ENCODE measurements around the gene FANK1.
"Not testable (repeated sequence)": the region's sequence is repeated elsewhere in the genome, so short reads cannot be mapped to it uniquely, and the experiment has no call there.

Gene FANK1

DNA sequence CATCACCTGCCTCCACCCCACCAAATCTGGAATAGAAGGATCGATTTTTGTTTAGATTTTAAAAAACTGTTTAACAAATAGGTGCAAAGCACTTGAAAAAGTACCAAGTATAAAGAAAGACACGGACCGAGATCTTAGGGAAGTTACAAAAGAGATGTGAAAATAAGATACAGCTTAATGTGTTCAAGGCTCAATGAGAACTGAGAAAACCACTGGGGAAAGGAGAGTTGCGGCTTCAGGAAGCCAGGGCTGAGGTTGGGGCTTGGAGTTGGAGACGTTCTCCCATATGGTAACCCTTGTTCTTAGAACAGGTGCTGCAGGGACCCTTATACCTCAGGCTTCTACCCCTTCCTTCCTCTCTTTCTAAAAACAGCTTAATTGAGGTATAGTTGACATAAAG lies 140.2 kb downstream of the FANK1 start:
- DNase-seq, result no peak

DNA sequence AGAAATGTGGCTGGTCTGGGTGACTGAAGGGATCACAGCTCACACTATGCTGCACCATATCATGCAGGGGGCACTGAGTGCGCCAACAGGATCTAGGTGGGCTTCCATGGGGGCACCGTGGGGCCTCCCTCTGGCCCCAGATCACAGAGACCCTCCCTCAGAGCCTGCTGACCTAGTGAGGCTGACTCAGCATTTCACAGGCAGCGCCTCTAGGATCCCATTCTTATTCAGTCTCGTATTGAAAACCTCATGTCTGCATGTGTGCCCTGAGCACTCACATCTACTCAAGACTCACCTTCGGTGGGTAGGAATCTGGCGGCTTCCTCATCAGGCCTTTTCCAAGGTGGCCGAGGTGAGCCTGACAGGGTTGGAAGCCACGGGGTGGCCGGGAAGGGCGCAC lies 141.6 kb downstream of the FANK1 start:
- DNase-seq, result no peak

DNA sequence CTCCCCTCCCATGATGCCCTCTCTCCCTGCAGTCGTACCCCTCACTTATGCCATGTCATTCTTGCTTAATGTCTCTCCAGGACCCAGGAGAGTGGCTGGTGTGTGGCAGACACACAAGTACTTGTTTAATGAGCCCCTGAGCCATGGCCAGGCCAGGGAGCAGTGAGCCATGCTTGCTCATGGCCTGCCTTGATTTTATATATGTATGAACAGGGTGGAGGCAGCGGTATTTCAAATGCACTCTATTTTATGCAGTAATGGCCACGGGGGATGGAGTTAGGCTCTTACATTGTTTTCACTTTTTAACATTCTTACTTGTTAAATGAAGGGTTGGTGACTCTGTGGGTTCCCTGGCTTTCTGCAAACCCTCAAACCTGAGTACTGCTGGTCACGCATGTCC lies 144.8 kb downstream of the FANK1 start:
- DNase-seq, result no peak

DNA sequence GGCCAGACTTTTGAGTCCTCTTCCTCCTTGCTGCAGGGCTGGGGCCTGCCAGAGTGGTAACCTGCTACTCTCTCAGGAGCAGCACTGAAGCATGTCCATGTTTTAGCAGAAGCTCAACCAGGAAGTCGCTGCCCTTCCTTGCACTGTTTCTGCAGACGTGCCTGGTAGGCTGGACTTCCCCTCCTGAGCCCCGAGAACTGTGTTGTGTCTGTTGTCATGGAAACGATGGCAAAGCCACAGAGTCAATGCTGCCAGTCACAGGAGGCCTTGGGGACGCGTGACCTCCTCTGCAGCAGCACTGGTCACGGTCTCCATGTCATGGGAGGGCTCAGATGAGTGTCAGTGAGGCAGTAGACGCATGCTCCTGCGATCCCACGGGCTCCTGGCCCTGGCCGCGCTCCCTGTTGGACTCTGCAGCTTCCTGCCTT lies 145.5 kb downstream of the FANK1 start:
- no peak for DNase-seq

DNA sequence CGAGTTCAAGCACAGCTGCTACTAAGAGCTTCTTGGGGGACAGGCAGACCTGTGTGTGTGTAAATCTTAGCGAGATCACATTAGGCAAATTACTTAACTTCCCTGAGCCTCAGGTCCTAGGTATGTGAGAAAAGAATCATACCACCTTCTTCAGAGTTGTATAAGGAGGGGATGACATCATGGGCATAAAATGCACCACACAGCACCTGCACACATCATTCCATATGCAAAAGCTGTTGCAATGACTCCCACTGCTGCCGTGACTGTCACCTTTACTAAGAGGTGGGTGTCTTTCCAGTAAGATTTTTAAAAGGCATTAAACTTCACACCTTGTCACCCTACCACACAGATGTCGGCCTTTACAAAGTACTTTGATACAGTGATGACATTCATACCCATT lies 146.0 kb downstream of the FANK1 start:
- no peak for DNase-seq

DNA sequence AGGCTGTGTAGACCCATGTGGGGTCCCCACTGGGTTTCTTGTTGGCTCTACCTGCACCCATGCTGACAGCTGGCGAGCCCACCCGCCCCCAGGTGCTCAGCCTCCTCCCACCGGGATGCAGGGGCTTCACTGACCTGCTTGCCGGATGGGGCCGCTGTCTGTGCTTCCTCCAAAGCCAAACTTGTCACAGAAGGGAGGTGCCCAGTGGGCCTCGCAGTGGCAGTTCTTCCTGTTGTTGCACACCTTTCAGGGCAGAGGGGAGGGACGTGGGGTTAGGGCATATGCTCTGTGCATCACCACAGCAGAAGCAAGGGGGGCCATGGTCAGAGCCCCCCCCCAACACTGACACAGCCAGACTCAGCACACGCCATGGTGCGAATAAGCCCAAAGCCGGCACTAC lies 146.5 kb downstream of the FANK1 start:
- DNase-seq, result no peak

DNA sequence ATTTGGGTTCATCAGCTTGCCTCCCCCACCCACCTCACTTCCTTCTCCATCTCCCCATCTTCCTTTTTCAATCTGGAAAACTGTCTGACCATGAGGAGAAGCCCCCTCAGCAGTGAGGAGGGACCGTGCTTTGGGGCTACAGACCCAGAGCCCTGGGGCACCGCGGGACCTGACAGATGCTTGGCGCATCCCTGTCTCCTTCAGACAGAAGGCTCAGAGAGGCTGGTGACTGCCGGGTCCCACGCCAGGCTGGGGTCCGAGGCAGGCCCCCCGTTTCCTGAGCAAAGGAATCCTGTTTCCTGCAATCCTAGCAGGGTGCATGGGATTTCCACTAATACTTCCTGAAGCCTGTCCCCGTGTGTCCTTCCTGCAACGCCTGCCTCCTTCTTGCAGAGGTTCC lies 147.0 kb downstream of the FANK1 start:
- DNase-seq, result no peak

DNA sequence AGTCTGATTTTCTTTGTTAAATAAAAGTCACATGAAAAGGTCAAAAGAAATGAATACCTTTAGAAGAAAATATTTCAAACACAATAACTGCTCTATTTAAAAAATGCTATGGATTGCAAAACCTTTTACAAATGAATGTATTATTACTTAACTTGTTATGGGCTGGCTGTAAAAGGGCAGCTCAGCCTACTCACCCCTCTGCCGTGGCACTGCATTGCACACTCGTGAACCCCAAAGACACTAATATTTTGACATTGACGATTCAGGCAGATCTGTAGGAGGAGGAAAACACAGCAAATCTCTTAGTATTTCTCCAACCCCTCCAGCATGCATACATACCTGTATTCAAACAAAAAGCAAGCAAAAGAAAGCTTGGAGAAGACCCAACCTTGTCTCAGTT lies 149.5 kb downstream of the FANK1 start:
- DNase-seq, result no peak

DNA sequence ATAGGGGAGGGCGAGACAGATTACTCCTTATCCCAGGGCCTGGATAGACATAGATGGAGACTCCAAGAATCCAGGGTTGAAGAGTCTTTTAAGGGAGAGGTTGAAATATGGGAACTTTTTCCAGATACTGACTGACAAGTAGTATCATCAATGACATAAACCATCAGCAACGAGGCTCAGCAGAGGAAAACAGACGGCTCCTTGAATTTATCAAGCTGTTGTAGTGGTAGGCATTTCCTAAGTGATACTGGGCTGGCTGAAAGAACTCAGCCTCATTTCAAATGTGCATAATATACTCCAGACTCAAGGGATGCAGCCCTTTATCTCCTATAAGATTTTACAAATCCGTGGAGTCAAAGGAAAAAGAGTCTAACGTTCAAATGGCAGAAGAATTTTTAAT lies 150.5 kb downstream of the FANK1 start:
- DNase-seq, result no peak

DNA sequence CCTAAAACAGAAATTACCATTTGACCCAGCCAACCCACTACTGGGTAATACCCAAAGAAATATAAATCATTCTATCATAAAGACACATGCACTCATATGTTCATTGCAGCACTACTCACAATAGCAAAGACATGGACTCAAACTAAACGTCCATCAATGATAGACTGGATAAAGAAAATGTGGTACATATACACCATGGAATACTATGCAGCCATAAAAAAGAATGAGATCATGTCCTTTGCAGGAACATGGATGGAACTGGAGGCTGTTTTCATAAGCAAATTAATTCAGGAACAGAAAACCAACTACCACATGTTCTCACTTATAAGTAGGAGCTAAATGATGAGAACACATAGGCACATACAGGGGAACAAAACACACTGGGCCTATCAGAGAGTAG lies 151.4 kb downstream of the FANK1 start:
- DNase-seq, result not testable (repeated sequence)

DNA sequence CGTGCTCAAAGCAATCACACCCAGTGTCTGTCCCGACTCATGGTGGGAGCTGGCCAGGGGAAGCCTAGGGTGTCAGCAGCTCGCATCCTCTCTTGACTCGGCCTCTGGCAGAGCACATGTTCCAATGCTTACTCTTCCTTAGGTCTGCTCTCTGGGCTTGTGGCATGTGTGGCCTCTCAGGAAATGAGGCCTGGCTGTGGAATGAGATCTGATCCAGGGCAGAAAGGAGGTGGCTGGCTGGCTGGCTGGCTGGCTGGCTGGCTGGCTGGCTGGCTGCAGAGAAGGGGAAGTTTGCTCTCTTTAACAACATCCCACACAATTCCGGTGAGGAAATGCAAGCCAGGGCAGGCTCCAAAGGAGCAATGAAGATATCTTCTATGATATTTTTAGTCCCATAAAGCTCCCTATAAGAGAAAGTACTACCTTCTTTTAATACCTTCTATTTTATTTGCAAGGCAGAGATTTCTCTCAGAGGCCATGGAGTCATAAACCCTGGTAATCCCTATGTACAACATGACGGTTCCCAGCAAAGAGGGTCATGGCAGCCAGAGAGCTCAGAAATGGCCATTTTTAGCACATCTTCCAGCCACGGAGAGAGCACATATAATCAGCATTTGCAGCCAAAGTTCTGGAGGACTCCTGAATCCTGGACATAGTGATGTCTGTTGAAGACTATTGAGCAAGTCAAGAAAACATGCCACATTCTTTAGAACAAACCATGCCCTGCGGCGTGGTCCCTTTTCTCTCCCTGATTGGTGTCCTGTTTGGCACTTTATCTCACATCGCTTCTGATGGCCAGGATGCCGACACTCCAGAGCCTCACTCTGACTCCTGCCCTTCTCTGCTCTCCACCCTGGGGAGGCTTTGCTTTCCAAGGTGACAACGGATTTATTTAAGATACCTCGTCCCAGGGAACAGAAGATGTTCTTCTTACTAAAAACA lies 153.7 kb downstream of the FANK1 start:
- DNase-seq, result no peak

DNA sequence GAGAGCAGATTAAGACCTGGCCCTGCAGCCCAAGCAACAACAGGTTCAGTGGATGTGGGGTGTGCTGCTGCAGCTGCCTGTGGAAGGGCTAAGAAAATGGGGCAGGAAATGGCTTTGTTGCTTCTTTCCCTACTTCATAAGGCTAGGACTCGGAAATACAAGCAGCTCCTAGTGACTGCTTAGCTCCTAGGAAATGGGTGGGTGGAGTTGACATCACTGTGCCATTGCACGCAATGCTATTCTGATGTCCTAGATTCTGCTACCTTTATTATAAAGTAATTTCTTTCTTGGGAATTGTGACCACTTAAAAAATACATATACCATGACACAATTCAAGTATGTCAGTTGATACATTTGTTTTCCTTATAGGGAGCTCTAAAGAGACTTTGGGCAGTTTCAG lies 155.8 kb downstream of the FANK1 start:
- DNase-seq, result no peak

DNA sequence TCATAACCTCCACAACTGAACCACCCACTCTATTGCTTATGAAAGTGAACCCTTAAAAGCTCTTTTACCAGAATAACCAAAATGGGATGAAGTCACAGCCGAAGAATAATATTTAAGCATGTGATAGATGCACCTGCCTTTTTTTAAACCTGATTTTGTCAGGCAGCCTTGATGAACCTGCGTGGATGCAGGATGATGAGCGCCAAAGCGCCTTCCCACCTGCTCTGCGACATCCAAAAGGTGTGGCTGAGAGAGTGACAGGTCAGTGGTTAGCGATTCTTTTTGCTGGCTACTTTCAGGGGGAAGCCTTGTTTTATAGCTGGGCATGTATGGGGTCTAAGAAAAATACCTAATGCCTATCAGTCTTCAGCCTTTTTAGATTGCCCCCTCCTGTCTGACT lies 157.8 kb downstream of the FANK1 start:
- DNase-seq, result no peak

DNA sequence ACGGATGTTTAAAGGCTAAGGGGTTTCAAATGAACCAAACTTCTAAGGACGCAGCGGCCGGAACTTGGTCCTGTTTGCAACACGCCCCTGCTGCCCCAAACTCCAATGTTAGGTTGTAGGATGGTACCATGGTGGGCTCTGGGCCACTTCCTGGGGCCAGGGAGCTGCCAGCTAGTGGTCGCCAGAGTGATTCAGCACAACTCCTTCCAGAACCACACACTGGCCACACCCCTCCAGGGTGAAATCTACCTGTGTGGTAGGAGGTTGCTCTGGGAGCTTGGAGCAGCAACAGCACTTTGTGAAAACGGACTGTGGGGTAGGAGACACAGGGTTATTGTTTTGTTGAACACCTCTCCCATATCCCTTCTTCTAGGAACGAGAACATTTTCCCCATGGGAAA lies 161.1 kb downstream of the FANK1 start:
- no peak for DNase-seq

DNA sequence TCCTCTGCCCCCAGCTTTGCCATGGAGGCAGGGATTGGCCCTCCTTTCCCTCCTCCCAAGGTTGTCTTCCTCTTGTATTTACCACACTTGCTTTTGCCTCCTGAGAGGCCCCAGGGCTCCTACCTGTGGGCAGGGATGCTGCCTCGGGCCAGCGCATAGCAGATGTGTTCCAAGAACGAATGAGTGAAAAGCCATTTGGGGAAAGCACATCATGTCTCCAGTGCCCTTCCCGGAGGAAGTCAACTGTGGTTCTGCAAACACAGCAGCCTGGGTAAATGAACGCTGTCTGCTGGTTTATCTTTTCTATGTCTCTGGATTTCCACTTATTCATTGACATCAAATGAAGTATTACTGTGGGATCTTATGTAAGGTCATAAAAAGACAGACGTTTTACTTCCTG lies 161.7 kb downstream of the FANK1 start:
- DNase-seq, result no peak

DNA sequence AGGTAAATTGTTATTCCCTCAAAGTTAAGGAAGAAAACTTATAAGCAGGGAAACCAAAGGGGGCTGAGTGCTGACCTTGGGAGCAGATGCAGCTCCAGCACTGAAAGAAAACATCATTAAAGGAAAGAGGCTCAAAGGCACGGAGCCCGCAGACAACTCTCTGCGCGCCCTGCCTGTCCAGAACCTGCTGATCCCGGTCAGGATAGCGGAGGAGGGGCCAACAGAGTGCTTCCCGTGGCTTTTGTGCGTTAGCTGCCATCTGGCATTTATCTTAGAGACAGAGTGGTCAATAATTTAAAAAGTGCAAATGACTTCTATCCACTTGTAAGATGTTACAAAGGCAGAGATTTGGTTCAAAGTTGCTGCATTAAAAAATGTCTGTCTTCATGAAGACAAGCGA lies 162.1 kb downstream of the FANK1 start:
- no peak for DNase-seq

All from COR-L47 (cell line).